Measurements from ENCODE around the gene PLPPR1. TPM values are rescaled to one million over a fixed set of nuclear protein-coding genes. Genes with fewer than 3 reads are reported as not detected.

PLPPR1 gene
- 0.16 TPM in 1 of 2 replicates, not detected in the other for total RNA-seq (2014; rRNA removed; shearing (Covaris generic))
- 0.41 TPM in 1 of 2 replicates, not detected in the other for polyA plus RNA-seq (2015; cell fraction: cytosol; rRNA removed)
- polyA plus RNA-seq (2015; cell fraction: nucleus; rRNA removed): not detected in 2 replicates

- peak; percentile 71 for DNase-seq (ENCODE audit: low read depth, low spot score)
- in situ Hi-C loops (cut with HindIII; ENCODE audit: low pct_unique_long_range_greater_than_20kb, low sequenced_read_pairs): no loop called here
Observed at GRCh38 chr9:101028346-101029314, at the start of gene PLPPR1. PLPPR1 (plus strand) TSS chr9:101028727.

GRCh38 chr9:100989731-100990130 is 38.8 kb upstream of the PLPPR1 start:
- in situ Hi-C loops (cut with HindIII; ENCODE audit: low pct_unique_long_range_greater_than_20kb, low sequenced_read_pairs): no loop called here
- DNase-seq (ENCODE audit: low read depth, low spot score): no peak

GRCh38 chr9:100990605-100991381 is 37.7 kb upstream of the PLPPR1 start:
- in situ Hi-C loops (cut with HindIII; ENCODE audit: low pct_unique_long_range_greater_than_20kb, low sequenced_read_pairs): no loop called here
- DNase-seq (ENCODE audit: low read depth, low spot score): no peak

- in situ Hi-C loops (cut with HindIII; ENCODE audit: low pct_unique_long_range_greater_than_20kb, low sequenced_read_pairs): no loop called here
Observed at GRCh38 chr9:100992632-100993031, 35.9 kb upstream of the PLPPR1 start.

GRCh38 chr9:100999906-101000544 is 28.5 kb upstream of the PLPPR1 start:
- no peak for DNase-seq (ENCODE audit: low read depth, low spot score)
- in situ Hi-C loops (cut with HindIII; ENCODE audit: low pct_unique_long_range_greater_than_20kb, low sequenced_read_pairs): no loop called here

More at GRCh38 chr9:100992632-100993031, 35.9 kb upstream of the PLPPR1 start:
- no peak for DNase-seq (ENCODE audit: low read depth, low spot score)

GRCh38 chr9:101005246-101005645 is 23.3 kb upstream of the PLPPR1 start:
- no peak for DNase-seq (ENCODE audit: low read depth, low spot score)
- in situ Hi-C loops (cut with HindIII; ENCODE audit: low pct_unique_long_range_greater_than_20kb, low sequenced_read_pairs): no loop called here

- in situ Hi-C loops (cut with HindIII; ENCODE audit: low pct_unique_long_range_greater_than_20kb, low sequenced_read_pairs): no loop called here
- no peak for DNase-seq (ENCODE audit: low read depth, low spot score)
Observed at GRCh38 chr9:101014566-101014965, 14.0 kb upstream of the PLPPR1 start.

GRCh38 chr9:101018467-101018866 is 10.1 kb upstream of the PLPPR1 start:
- in situ Hi-C loops (cut with HindIII; ENCODE audit: low pct_unique_long_range_greater_than_20kb, low sequenced_read_pairs): no loop called here
- no peak for DNase-seq (ENCODE audit: low read depth, low spot score)

- DNase-seq (ENCODE audit: low read depth, low spot score): no peak
- in situ Hi-C loops (cut with HindIII; ENCODE audit: low pct_unique_long_range_greater_than_20kb, low sequenced_read_pairs): no loop called here
Observed at GRCh38 chr9:101022704-101023103, 5.8 kb upstream of the PLPPR1 start.

GRCh38 chr9:101025940-101026339 is 2.6 kb upstream of the PLPPR1 start:
- DNase-seq (ENCODE audit: low read depth, low spot score): no peak
- in situ Hi-C loops (cut with HindIII; ENCODE audit: low pct_unique_long_range_greater_than_20kb, low sequenced_read_pairs): no loop called here

- in situ Hi-C loops (cut with HindIII; ENCODE audit: low pct_unique_long_range_greater_than_20kb, low sequenced_read_pairs): no loop called here
- no peak for DNase-seq (ENCODE audit: low read depth, low spot score)
Observed at GRCh38 chr9:101026824-101027223, 1.7 kb upstream of the PLPPR1 start.

- no peak for DNase-seq (ENCODE audit: low read depth, low spot score)
- in situ Hi-C loops (cut with HindIII; ENCODE audit: low pct_unique_long_range_greater_than_20kb, low sequenced_read_pairs): no loop called here
Observed at GRCh38 chr9:101027236-101027635, 1.3 kb upstream of the PLPPR1 start.

- in situ Hi-C loops (cut with HindIII; ENCODE audit: low pct_unique_long_range_greater_than_20kb, low sequenced_read_pairs): no loop called here
Observed at GRCh38 chr9:101027733-101028345, 688 bp upstream of the PLPPR1 start.

GRCh38 chr9:101029315-101030085 is 973 bp downstream of the PLPPR1 start:
- no peak for DNase-seq (ENCODE audit: low read depth, low spot score)

More at GRCh38 chr9:101027733-101028345, 688 bp upstream of the PLPPR1 start:
- peak; percentile 56 for DNase-seq (ENCODE audit: low read depth, low spot score)

GRCh38 chr9:101030086-101030391 is 1.5 kb downstream of the PLPPR1 start:
- in situ Hi-C loops (cut with HindIII; ENCODE audit: low pct_unique_long_range_greater_than_20kb, low sequenced_read_pairs): no loop called here
- DNase-seq (ENCODE audit: low read depth, low spot score): no peak

More at GRCh38 chr9:101029315-101030085, 973 bp downstream of the PLPPR1 start:
- in situ Hi-C loops (cut with HindIII; ENCODE audit: low pct_unique_long_range_greater_than_20kb, low sequenced_read_pairs): no loop called here

- DNase-seq (ENCODE audit: low read depth, low spot score): no peak
- in situ Hi-C loops (cut with HindIII; ENCODE audit: low pct_unique_long_range_greater_than_20kb, low sequenced_read_pairs): no loop called here
Observed at GRCh38 chr9:101032426-101032825, 3.9 kb downstream of the PLPPR1 start.

GRCh38 chr9:101034222-101034621 is 5.7 kb downstream of the PLPPR1 start:
- DNase-seq (ENCODE audit: low read depth, low spot score): no peak
- in situ Hi-C loops (cut with HindIII; ENCODE audit: low pct_unique_long_range_greater_than_20kb, low sequenced_read_pairs): no loop called here

Measured in SK-MEL-5 (cell line).